K562 (cell line): ENCODE data around the gene MRPL52. TPM values are rescaled to one million over a fixed set of nuclear protein-coding genes. Genes with fewer than 3 reads are reported as not detected.

Experiments used
- EGR1 ChIP-seq: fragments of 450-650 bp; conservative IDR thresholded peaks from 2 replicates; pipeline ENCODE4 v1.6.1; 2017; ENCODE audit warnings: mild to moderate bottlenecking
- GTF2B ChIP-seq: IDR thresholded peaks from 2 replicates; pipeline ENCODE4 v1.6.1; 2011; ENCODE audit not compliant: insufficient read length; ENCODE audit errors: extremely low read depth
- HDAC6 ChIP-seq: IDR thresholded peaks from 2 replicates; pipeline ENCODE4 v1.6.1; 2012; ENCODE audit warnings: low read depth, mild to moderate bottlenecking, control low read depth, inconsistent platforms, low read length, moderate library complexity
- IFI16 ChIP-seq: fragments of 250-450 bp; sonication (Bioruptor Pico); IDR thresholded peaks from 2 replicates; pipeline ENCODE4 v2.1.2; 2022; ENCODE audit warnings: mild to moderate bottlenecking, inconsistent platforms
- KLF13 ChIP-seq: fragments of 450-650 bp; IDR thresholded peaks from 2 replicates; pipeline ENCODE4 v1.6.1; 2016; ENCODE audit warnings: missing genetic modification characterization, low read depth, mild to moderate bottlenecking, missing compliant biosample characterization, moderate library complexity, borderline replicate concordance
- SRF ChIP-seq, 2 experiments: fragments of 250-450, 450-650 bp in 1 of 2; sonication (Bioruptor Pico) in 1 of 2; sonication (generic) in 1 of 2; formaldehyde crosslinking; IDR thresholded peaks; 2 replicates each; pipeline versions ENCODE4 v1.5.0 to v1.5.1; 2020 to 2022; ENCODE audit warnings: mild to moderate bottlenecking in 1 of 2, missing genetic modification reagents in 1 of 2
- TFAP4 ChIP-seq: sonication (generic); formaldehyde crosslinking; IDR thresholded peaks from 2 replicates; pipeline ENCODE4 v1.8.0; 2022; ENCODE audit warnings: missing genetic modification reagents, mild to moderate bottlenecking, moderate library complexity, borderline replicate concordance
- WHSC1 ChIP-seq: IDR thresholded peaks from one replicate; pipeline ENCODE4 v1.6.1; 2012; ENCODE audit warnings: low read length, control low read depth, inconsistent platforms
- ZBTB8A ChIP-seq: fragments of 450-650 bp; IDR thresholded peaks from 2 replicates; pipeline ENCODE4 v1.6.1; 2018; ENCODE audit warnings: mild to moderate bottlenecking, moderate library complexity; ENCODE audit not compliant: partially characterized antibody
- ZFP36 ChIP-seq: fragments of 150-350 bp; IDR thresholded peaks from 2 replicates; pipeline ENCODE4 v1.6.1; 2018; ENCODE audit warnings: low read length, low read depth; ENCODE audit not compliant: partially characterized antibody
- ZKSCAN3 ChIP-seq: fragments of 250-450 bp; sonication (Bioruptor Pico); IDR thresholded peaks from 2 replicates; pipeline ENCODE4 v1.4.0; 2020
- ZNF318 ChIP-seq, 2 experiments: fragments of 450-650 bp; IDR thresholded peaks; 2 replicates each; pipeline ENCODE4 v1.6.1; 2016; ENCODE audit warnings: mild to moderate bottlenecking in 2 of 2, borderline replicate concordance in 1 of 2, low read depth in 1 of 2, moderate library complexity in 1 of 2
- polyA plus RNA-seq, 8 experiments: library from polyadenylated mRNA; depleted of rRNA in 4 of 8; stranded (reverse) in 5 of 8; unstranded in 3 of 8; fragments of >200 nt; fragmentation: Nextera tagmentation in 2 of 8; fragmentation: Illumina TruSeq in 1 of 8; extraction: Ambion mirVana in 2 of 8; extraction: Trizol in 1 of 8; gene quantifications; 2 replicates each; pipeline versions ENCODE4 v1.2.1 to v1.2.3, GENCODE V29; 2011 to 2014; ENCODE audit warnings: inconsistent platforms in 1 of 8, missing spikeins in 1 of 8
- total RNA-seq, 7 experiments: library from RNA; depleted of rRNA in 6 of 7; stranded (reverse); fragments of >200 nt in 6 of 7; fragmentation: Illumina TruSeq in 2 of 7; extraction: Trizol in 2 of 7; gene quantifications; 2 replicates each; pipeline versions ENCODE4 v1.2.1 to v1.2.3, GENCODE V29; 2011 to 2021; ENCODE audit warnings: low replicate concordance in 1 of 7
- TF ChIP-seq, protein P1 (sequence below): fragments of 450-650 bp; IDR thresholded peaks from 2 replicates; pipeline ENCODE4 v1.6.1; 2017; ENCODE audit warnings: mild to moderate bottlenecking, moderate library complexity
- TF ChIP-seq, protein P2 (sequence below): fragments of 250-450 bp; sonication (Bioruptor Pico); IDR thresholded peaks from 2 replicates; pipeline ENCODE4 v1.5.0; 2021

MRPL52 gene
- total and polyA plus RNA-seq, 9 of the 15 experiments (the other 6 are each of a cell fraction or from before 2014, with no cell fraction given): 56.5 to 213 (median 168) TPM

GRCh38 chr14:22852940-22853767 is 23.5 kb downstream of the MRPL52 start (continued):
- peak; percentile 77 for TF ChIP-seq TFAP4
- TF ChIP-seq ZNF318 (IDR thresholded peaks at IDR 0.05; ENCODE audit: borderline replicate concordance in 1 of 2, low read depth in 1 of 2): no peak
- TF ChIP-seq GTF2B: no peak
- TF ChIP-seq SRF (CRISPR knock-in tag; IDR thresholded peaks at IDR 0.05): no peak
- TF ChIP-seq HDAC6: no peak
- TF ChIP-seq, protein P1, sequence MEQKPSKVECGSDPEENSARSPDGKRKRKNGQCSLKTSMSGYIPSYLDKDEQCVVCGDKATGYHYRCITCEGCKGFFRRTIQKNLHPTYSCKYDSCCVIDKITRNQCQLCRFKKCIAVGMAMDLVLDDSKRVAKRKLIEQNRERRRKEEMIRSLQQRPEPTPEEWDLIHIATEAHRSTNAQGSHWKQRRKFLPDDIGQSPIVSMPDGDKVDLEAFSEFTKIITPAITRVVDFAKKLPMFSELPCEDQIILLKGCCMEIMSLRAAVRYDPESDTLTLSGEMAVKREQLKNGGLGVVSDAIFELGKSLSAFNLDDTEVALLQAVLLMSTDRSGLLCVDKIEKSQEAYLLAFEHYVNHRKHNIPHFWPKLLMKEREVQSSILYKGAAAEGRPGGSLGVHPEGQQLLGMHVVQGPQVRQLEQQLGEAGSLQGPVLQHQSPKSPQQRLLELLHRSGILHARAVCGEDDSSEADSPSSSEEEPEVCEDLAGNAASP: no peak
- 0 out of 2 replicates have a peak, but pooled peaks have one; percentile 32 for TF ChIP-seq EGR1
- TF ChIP-seq, protein P2, sequence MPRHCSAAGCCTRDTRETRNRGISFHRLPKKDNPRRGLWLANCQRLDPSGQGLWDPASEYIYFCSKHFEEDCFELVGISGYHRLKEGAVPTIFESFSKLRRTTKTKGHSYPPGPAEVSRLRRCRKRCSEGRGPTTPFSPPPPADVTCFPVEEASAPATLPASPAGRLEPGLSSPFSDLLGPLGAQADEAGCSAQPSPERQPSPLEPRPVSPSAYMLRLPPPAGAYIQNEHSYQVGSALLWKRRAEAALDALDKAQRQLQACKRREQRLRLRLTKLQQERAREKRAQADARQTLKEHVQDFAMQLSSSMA: no peak
- no peak for TF ChIP-seq ZFP36
- no peak for TF ChIP-seq ZKSCAN3 (CRISPR knock-in tag)
- no peak for TF ChIP-seq WHSC1
- TF ChIP-seq KLF13 (tag): 0 out of 2 replicates have a peak, but pooled peaks have one; percentile 41
- no peak for TF ChIP-seq ZBTB8A
- no peak for TF ChIP-seq IFI16 (CRISPR knock-in tag)
